Measurements from ENCODE around the gene ANKRD44.
A peak's percentile ranks its signal among the peaks of the same experiment; 100 is the strongest.

Gene ANKRD44

DNA sequence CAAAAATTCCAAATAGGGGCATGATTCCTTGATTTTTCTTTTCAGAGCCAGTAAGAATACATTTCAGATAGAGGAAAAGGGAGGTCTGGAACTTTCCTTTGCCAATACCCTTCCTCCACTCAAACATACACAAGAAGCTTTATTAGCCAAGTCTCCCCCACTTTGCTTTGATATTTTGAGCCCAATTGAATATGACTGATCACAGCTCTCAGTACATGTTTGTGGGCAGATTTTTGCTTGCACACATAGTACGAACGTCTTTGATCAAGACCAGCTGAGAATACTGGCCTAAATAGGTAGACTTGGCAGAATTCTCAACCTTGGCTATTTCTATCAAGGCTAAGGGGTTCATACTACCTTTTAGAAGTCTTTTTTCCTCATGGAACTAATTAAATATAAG is 235.3 kb downstream of the ANKRD44 start:
- DNase-seq (ENCODE audit: low read depth) = no peak

GRCh38 chr2:197073701-197074433 is 236.7 kb downstream of the ANKRD44 start:
- no peak for DNase-seq (ENCODE audit: low read depth)

GRCh38 chr2:197073270-197073669 is 237.3 kb downstream of the ANKRD44 start:
- DNase-seq (ENCODE audit: low read depth) = no peak

DNA sequence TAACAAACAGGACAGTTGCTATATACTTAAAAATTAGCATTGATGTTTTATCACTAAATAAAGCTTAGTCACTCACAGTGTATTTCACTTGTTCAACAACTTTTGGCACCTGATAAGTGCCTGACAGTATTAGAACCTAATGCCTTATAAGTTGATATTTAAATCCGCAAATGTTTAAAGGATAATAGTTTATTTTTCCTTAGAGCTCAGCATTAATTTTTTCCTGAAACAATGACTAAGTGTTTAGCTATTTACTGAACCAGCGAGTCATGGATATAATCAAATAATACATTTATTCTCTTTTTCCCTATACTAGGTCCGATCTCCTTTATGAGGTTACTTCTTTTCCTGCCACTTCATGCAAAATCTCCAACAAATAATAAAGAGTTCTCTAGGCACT is 238.0 kb downstream of the ANKRD44 start:
- DNase-seq (ENCODE audit: low read depth) = no peak

GRCh38 chr2:197071790-197072436 is 238.7 kb downstream of the ANKRD44 start:
- no peak for DNase-seq (ENCODE audit: low read depth)

- no peak for DNase-seq (ENCODE audit: low read depth)
These were observed 239.4 kb downstream of the ANKRD44 start for GRCh38 chr2:197071213-197071612.

GRCh38 chr2:197069958-197070357 is 240.6 kb downstream of the ANKRD44 start:
- DNase-seq (ENCODE audit: low read depth) = no peak

DNA sequence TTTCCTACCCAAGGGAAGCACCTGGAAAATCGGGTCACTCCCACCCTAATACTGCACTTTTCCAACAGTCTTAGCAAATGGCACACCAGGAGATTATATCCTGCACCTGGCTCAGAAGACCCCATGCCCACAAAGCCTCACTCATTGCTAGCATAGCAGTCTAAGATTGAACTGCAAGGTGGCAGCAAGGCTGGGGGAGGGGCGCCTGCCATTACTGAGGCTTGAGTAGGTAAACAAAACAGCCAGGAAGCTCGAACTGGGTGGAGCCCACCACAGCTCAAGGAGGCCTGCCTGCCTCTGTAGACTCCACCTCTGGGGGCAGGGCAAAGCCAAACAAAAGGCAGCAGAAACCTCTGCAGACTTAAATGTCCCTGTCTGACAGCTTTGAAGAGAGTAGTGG is 248.0 kb downstream of the ANKRD44 start:
- peak; percentile 14 for DNase-seq (ENCODE audit: low read depth)

GRCh38 chr2:197059477-197059876 is 251.1 kb downstream of the ANKRD44 start:
- DNase-seq (ENCODE audit: low read depth) = no peak

DNA sequence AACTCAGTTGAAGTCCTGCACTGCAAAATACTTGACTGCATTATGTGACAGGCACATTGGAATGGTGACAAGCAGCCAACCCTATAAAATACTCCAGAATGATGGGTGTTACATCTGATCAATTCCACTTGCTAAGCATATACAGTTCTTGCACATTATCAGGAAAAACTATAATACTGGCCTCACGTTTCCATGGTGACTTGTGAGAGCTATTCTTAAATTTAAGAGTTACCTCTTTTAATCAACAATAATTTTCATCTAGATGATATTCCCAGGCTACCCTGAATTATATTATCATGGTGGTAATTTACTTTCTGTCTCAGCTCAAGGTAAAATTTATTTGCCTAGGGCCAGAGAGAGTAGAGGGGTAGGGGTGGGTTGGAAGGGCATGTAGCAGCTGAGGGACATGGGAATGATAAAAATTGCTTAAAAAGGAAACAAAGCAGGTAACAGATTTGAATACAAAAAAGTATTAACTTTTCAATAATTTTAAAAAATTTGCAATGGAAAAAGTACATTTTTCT is 251.7 kb downstream of the ANKRD44 start:
- no peak for DNase-seq (ENCODE audit: low read depth)

DNA sequence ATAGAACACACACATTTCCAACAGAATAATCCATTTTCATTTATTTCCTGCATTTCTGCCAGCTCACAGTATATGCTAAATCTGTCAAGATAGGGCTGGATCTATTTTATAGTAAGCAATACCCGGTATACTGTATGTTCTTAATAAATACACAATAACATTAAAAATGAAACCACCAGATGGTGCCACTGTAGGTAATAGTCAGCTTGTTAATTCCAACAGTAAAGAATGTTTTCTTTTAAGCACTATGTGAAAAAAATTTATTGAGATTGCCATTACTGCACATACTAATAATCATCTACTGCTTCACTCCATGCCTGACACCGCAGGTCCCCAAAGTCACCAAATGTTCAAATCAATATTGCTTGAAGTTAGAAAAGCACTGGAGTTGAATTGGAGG is 252.6 kb downstream of the ANKRD44 start:
- no peak for DNase-seq (ENCODE audit: low read depth)

DNA sequence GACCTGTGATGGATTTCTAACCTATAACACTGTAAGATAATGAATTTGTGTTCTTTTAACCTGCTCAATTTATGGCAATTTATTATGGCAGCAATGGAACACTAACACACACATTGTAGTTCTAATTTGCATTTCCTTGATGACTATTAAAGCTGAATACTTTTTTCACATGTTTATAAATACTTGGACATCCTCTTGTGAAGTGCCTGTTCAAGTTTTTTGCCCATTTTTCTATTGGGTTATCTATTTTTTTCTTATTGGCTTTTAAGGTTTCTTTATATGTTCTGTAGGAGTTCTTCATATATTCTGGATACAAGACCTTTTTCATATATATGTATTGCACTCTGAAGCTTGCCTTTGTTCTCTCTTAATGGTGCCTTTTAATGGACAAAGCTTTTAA is 255.5 kb downstream of the ANKRD44 start:
- DNase-seq (ENCODE audit: low read depth) = no peak

DNA sequence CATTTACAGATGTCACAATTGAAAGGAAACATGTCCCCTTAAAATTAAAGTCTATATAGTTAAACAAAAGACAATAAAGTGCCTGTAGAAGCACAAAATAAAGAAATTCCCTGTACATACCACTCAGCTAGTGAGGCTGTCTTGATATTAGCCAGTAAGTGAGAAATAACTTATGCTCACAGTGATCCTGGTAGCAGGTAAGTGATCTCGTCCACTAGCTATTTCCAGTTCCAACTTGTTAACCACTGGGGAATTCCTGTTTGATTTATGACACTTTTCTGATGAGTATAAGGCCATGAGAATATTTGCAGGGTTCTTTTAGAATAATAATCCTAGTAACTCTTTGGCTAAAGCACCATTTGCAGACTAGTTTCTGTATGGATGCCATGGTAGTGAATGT is 256.1 kb downstream of the ANKRD44 start:
- DNase-seq (ENCODE audit: low read depth) = no peak

DNA sequence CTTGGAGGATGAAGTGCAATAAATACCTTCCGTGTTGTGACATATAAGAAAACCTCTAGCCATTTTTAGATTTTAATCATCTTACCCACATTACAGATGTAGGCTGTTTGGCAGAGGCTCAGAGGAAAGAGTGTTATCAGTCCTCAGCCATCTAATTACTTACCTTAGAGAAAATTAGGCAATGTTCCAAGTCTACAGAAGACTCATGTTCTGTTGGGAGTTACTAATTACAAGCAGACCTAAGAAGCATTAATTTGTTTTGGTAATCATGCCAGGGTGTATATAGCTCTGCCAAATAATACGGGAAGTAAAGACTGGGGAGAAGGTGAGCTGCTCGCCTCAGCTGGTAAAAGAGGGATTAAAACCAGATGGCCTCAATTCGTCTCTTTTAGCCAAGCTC is 258.2 kb downstream of the ANKRD44 start:
- no peak for DNase-seq (ENCODE audit: low read depth)

- DNase-seq (ENCODE audit: low read depth) = no peak
These were observed 265.5 kb downstream of the ANKRD44 start for GRCh38 chr2:197045115-197045514.

- DNase-seq (ENCODE audit: low read depth) = no peak
These were observed 267.8 kb downstream of the ANKRD44 start for GRCh38 chr2:197042739-197043196.

GRCh38 chr2:197037863-197038398 is 272.6 kb downstream of the ANKRD44 start:
- DNase-seq (ENCODE audit: low read depth) = no peak

GRCh38 chr2:197035002-197035401 is 275.6 kb downstream of the ANKRD44 start:
- DNase-seq (ENCODE audit: low read depth) = no peak

GRCh38 chr2:197034292-197034691 is 276.3 kb downstream of the ANKRD44 start:
- DNase-seq (ENCODE audit: low read depth) = no peak

GRCh38 chr2:197033222-197033621 is 277.4 kb downstream of the ANKRD44 start:
- DNase-seq (ENCODE audit: low read depth) = no peak

DNA sequence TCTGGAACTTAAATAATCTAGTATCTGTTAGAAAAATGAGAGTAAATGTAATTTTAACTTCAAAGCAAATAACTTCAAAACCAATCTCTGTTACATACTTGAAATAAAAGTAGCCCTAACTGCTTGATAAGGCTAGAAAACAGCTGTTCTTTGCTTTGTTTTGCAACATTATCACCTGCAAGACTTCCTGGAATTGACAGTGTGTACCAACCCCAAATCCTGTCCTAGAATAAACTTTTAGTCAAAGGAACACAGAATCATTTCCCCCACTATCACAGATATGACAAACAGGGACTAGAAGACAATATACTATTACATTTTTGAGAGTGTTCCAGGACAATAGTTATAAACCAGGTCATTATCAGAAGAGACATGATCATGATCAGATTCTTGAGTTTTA is 278.8 kb downstream of the ANKRD44 start:
- no peak for DNase-seq (ENCODE audit: low read depth)

- DNase-seq (ENCODE audit: low read depth) = no peak
These were observed 280.5 kb downstream of the ANKRD44 start for GRCh38 chr2:197030090-197030489.

DNA sequence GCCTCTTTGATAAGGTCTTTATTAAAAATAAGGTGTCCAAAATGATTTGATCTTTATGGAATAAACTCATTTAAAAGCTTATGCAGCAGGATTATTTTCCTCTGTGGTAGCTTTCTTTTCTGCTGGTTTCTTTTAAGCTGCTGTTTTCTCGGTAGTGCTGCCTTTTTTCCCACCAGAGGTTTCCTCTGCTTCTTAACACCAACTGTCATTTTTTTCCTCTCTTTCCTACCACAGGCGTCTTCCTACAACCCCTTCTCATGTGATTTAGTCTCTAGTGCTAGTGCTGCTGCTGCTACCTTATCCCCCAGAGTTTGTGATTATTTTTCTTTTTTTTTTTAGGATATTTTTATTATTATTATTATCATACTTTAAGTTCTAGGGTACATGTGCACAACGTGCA is 281.9 kb downstream of the ANKRD44 start:
- no peak for DNase-seq (ENCODE audit: low read depth)
